MM.1S (cell line): ENCODE data around the gene TRAPPC10.

Experiments used
- EZH2 ChIP-seq: fragments of 300-600 bp; sonication (generic); optimal IDR thresholded peaks from 2 replicates; pipeline ENCODE3; 2017; ENCODE audit warnings: low read depth, mild to moderate bottlenecking, antibody characterized with exemption, low read length, mixed read lengths
- TF ChIP-seq, protein P1 (sequence below): fragments of 300-600 bp; sonication (generic); IDR thresholded peaks from 2 replicates; pipeline ENCODE4 v1.5.1; 2016; ENCODE audit warnings: antibody characterized with exemption, low read length, mixed read lengths

DNA sequence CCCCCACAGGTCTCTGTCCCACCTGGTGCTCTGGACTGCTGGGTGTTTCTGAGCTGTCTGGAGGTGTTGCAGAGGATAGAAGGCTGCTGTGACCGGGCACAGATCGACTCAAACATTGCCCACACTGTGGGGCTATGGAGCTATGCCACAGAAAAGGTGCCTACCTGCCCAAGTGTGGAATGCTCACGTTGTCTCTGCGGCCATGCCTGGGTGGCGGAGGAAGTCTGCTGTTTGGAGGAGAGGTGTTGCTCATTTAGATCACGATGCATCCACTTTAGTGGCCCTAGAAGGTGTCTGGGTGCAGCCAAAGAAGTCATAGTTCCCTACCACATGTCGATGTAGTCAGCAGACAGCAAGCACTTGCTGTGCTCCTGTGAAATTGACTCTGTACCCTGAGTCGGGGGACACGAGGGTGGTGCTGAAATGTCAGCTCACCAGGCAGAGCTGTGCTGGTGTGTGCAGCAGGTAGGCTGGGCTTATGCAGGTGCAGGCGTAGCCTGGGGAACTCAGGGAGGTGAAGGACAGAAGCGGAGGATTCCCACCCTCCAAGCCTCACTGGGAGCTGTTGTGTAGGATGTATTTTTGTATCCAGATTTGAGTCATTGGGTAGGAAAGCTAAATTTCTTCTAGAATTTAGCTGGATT, 62.3 kb downstream of the TRAPPC10 start:
- TF ChIP-seq EZH2 = no peak
- TF ChIP-seq, protein P1, sequence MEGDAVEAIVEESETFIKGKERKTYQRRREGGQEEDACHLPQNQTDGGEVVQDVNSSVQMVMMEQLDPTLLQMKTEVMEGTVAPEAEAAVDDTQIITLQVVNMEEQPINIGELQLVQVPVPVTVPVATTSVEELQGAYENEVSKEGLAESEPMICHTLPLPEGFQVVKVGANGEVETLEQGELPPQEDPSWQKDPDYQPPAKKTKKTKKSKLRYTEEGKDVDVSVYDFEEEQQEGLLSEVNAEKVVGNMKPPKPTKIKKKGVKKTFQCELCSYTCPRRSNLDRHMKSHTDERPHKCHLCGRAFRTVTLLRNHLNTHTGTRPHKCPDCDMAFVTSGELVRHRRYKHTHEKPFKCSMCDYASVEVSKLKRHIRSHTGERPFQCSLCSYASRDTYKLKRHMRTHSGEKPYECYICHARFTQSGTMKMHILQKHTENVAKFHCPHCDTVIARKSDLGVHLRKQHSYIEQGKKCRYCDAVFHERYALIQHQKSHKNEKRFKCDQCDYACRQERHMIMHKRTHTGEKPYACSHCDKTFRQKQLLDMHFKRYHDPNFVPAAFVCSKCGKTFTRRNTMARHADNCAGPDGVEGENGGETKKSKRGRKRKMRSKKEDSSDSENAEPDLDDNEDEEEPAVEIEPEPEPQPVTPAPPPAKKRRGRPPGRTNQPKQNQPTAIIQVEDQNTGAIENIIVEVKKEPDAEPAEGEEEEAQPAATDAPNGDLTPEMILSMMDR = no peak
